Glutamatergic neuron (in vitro differentiated cells): Measurements from ENCODE around the gene UBR3. TPM values are rescaled to one million over a fixed set of nuclear protein-coding genes. Genes with fewer than 3 reads are reported as not detected.
"Not testable (repeated sequence)": the region's sequence is repeated elsewhere in the genome, so short reads cannot be mapped to it uniquely, and the experiment has no call there.

Experiments used
- DNase-seq: peaks from one replicate; pipeline ENCODE4 v3.0.0; 2022
- H3K27ac Mint-ChIP-seq: one replicate; pipeline ENCODE4 v1.8.0; 2020; ENCODE audit warnings: mild to moderate bottlenecking, mixed read lengths, inconsistent platforms; ENCODE audit not compliant: unreplicated experiment
- H3K27me3 Mint-ChIP-seq: one replicate; pipeline ENCODE4 v1.8.0; 2020; ENCODE audit warnings: mild to moderate bottlenecking, moderate library complexity, mixed read lengths, inconsistent platforms; ENCODE audit not compliant: unreplicated experiment
- H3K36me3 Mint-ChIP-seq: one replicate; pipeline ENCODE4 v1.8.0; 2020; ENCODE audit warnings: mild to moderate bottlenecking, mixed read lengths, inconsistent platforms; ENCODE audit not compliant: unreplicated experiment
- H3K4me1 Mint-ChIP-seq: one replicate; pipeline ENCODE4 v1.8.0; 2020; ENCODE audit warnings: mild to moderate bottlenecking, low read depth, mixed read lengths, inconsistent platforms; ENCODE audit not compliant: unreplicated experiment
- H3K4me3 Mint-ChIP-seq: one replicate; pipeline ENCODE4 v1.8.0; 2020; ENCODE audit warnings: mild to moderate bottlenecking, mixed read lengths, inconsistent platforms; ENCODE audit not compliant: unreplicated experiment
- H3K9me3 Mint-ChIP-seq: one replicate; pipeline ENCODE4 v1.8.0; 2020; ENCODE audit warnings: mild to moderate bottlenecking, moderate library complexity, mixed read lengths, inconsistent platforms; ENCODE audit not compliant: unreplicated experiment
- total RNA-seq: library from RNA; stranded (reverse); fragmentation: NEBNext Ultra II Directional; extraction: Animal tissue kit (Norgen Biotek cat#: 25700); gene quantifications from one replicate; pipeline ENCODE4 v1.2.1, GENCODE V29; 2021; ENCODE audit not compliant: unreplicated experiment
- TF ChIP-seq, protein P1 (sequence below): fragments of 200-600 bp; sonication (generic); IDR thresholded peaks from one replicate; pipeline ENCODE4 v1.5.0; 2021; ENCODE audit not compliant: partially characterized antibody, unreplicated experiment

The UBR3 gene
- total RNA-seq, 1 donor from 2014 or later: 59.8 TPM

DNA sequence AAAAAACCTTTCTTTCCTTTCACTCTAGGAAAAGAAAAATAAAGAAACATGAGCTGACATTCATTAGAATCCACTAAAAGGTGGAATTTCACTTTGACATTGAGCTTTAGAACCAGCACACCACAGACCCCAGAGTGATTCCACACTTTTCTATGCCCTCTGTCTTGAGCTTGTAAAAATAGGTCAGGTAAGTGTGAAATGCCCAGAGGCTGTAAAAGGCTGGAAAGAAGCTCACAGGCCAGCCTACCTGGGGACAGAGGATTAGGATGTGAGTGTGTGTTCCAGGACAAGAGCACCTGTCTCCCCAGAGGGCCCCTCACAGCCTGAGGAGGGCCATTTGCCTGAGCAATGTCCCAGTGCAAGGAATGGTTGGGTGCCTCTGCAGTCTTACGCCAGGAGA lies 294.4 kb downstream of the UBR3 start:
- TF ChIP-seq, protein P1, sequence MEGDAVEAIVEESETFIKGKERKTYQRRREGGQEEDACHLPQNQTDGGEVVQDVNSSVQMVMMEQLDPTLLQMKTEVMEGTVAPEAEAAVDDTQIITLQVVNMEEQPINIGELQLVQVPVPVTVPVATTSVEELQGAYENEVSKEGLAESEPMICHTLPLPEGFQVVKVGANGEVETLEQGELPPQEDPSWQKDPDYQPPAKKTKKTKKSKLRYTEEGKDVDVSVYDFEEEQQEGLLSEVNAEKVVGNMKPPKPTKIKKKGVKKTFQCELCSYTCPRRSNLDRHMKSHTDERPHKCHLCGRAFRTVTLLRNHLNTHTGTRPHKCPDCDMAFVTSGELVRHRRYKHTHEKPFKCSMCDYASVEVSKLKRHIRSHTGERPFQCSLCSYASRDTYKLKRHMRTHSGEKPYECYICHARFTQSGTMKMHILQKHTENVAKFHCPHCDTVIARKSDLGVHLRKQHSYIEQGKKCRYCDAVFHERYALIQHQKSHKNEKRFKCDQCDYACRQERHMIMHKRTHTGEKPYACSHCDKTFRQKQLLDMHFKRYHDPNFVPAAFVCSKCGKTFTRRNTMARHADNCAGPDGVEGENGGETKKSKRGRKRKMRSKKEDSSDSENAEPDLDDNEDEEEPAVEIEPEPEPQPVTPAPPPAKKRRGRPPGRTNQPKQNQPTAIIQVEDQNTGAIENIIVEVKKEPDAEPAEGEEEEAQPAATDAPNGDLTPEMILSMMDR: no peak
- Mint-ChIP-seq H3K4me3 (no peak overlapping the region), H3K36me3 (peaks cover 13% of the 10 kb centered on the region), H3K4me1 (no peaks in the 10 kb centered on the region), H3K27me3 (no peaks in the 10 kb centered on the region), H3K27ac (no peak overlapping the region), H3K9me3 (no peaks in the 10 kb centered on the region)
- DNase-seq: no peak

DNA sequence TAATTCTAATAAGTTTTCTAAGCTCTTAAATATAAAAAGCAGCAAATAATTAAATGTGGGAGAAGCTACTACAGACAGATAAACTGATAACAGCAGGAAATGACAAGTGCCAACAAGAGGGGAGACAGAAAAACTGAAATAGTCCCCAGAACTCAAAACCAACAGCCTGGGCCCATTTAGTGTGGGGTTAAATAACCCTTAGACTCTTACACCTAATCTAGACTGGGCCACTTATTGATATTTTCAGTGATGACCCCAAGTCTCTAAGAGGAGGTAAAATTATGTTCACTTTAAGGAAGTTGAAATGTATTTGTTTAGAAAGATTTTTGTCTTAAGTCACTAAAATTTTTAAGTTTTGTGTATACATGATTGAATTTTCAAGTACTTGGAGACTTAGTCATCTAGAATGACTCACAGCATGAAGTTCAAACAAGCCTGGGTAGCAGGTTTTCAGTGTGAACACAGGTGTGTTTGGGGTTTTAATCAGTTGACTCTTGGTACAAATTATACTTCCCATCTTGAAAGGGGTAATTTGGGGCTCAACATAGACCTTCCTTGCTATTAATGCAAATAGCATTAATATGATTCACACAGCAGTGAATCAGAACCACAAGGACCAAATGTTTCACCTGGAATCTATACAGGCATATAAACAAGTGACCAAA lies 295.8 kb downstream of the UBR3 start:
- no peak overlapping the region for H3K4me3 Mint-ChIP-seq
- no peak for DNase-seq
- TF ChIP-seq, protein P1: no peak
- H3K27me3 Mint-ChIP-seq: no peaks in the 10 kb centered on the region
- H3K9me3 Mint-ChIP-seq: no peaks in the 10 kb centered on the region
- H3K4me1 Mint-ChIP-seq: no peaks in the 10 kb centered on the region
- H3K36me3 Mint-ChIP-seq: peaks cover 16% of the 10 kb centered on the region
- H3K27ac Mint-ChIP-seq: no peak overlapping the region

DNA sequence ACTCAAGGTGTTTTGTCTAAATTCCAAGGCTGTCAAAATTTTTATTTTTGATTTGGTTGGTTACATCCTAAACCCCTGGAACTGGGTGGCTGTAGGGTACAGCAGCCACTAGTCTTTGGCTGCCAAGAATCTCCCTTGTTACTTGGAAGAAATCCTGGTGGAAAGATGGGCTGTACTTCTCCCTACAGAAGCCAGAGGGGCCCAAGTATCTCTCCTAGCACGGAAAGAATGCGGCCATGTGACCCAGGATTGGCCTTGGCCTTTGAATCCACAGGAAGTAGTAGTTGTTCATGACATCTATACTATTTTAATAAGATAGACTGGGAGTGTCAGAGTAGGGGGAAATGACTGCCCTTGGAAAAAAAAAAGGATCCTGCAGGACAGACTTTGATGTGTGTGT lies 296.3 kb downstream of the UBR3 start:
- Mint-ChIP-seq H3K4me3 (no peak overlapping the region), H3K27ac (no peak overlapping the region), H3K36me3 (peaks cover 16% of the 10 kb centered on the region), H3K9me3 (no peaks in the 10 kb centered on the region), H3K27me3 (no peaks in the 10 kb centered on the region), H3K4me1 (no peaks in the 10 kb centered on the region)
- DNase-seq: no peak
- TF ChIP-seq, protein P1: no peak

DNA sequence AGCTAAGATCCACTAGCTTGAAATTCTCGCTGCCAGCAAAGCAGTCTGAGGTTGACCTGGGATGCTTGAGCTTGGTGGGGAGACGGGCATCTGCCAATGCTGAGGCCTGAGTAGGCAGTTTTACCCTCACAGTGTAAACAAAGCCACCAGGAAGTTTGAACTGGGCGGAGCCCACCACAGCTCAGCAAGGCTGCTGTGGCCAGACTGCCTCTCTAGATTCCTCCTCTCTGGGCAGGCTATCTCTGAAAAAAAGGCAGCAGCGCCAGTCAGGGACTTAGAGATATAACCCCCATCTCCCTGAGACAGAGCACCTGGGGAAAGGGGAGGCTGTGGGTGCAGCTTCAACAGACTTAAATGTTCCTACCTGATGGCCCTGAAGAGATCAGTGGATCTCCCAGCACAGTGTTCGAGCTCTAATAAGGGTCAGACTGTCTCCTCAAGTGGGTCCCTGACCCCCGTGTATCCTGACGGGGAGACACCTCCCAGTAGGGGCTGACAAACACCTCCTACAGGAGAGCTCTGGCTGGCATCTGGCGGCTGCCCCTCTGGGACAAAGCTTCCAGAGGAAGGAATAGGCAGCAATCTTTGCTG lies 299.0 kb downstream of the UBR3 start:
- H3K4me1 Mint-ChIP-seq, H3K4me3 Mint-ChIP-seq, H3K9me3 Mint-ChIP-seq, H3K36me3 Mint-ChIP-seq, H3K27ac Mint-ChIP-seq, H3K27me3 Mint-ChIP-seq, DNase-seq: not testable (repeated sequence)

Other genes starting within 250 kb of the UBR3 start
- gene PPIG, start 243.1 kb upstream of the UBR3 start, total RNA-seq: 33.7 TPM
- gene CFAP210, start 133.0 kb upstream of the UBR3 start, total RNA-seq: 0.32 TPM
- gene PHOSPHO2, start 133.0 kb upstream of the UBR3 start, total RNA-seq: 9.6 TPM
- 76.0 TPM for gene KLHL23, start 93.6 kb upstream of the UBR3 start, total RNA-seq
- 79.0 TPM for gene SSB, start 28.6 kb upstream of the UBR3 start, total RNA-seq
- 34.0 TPM for gene METTL5, start 2.5 kb upstream of the UBR3 start, total RNA-seq